ENCODE data around the gene CDH20.

Gene CDH20

GRCh38 chr18:61531182-61531581 is 198.0 kb downstream of the CDH20 start:
- DNase-seq (ENCODE audit: low read depth): no peak

DNA sequence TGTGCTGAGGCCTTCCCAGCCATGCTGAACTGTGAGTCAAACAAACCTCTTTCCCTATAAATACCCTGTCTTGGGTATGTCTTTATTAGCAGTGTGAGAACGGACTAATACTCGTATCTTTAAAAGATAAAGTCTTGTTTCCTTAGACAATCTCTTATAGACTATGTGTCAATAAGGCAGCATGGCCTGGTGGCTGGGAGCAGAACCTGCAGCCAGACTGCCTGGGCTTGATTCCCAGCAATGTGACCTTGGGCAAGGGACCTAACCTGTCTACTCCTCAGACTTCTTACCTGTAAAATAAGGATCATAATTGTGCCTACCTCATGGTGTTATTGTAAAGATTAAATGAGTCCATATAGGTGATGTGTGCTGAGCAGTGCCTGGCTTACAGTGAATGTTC is 198.7 kb downstream of the CDH20 start:
- no peak for DNase-seq (ENCODE audit: low read depth)

GRCh38 chr18:61535401-61535800 is 202.2 kb downstream of the CDH20 start:
- DNase-seq (ENCODE audit: low read depth): no peak

- DNase-seq (ENCODE audit: low read depth): no peak
These were observed 208.4 kb downstream of the CDH20 start for GRCh38 chr18:61541673-61542072.

- no peak for DNase-seq (ENCODE audit: low read depth)
These were observed 209.4 kb downstream of the CDH20 start for GRCh38 chr18:61542596-61542995.

- no peak for DNase-seq (ENCODE audit: low read depth)
These were observed 210.3 kb downstream of the CDH20 start for GRCh38 chr18:61543518-61543917.

- DNase-seq (ENCODE audit: low read depth): no peak
These were observed 210.9 kb downstream of the CDH20 start for GRCh38 chr18:61544178-61544577.

DNA sequence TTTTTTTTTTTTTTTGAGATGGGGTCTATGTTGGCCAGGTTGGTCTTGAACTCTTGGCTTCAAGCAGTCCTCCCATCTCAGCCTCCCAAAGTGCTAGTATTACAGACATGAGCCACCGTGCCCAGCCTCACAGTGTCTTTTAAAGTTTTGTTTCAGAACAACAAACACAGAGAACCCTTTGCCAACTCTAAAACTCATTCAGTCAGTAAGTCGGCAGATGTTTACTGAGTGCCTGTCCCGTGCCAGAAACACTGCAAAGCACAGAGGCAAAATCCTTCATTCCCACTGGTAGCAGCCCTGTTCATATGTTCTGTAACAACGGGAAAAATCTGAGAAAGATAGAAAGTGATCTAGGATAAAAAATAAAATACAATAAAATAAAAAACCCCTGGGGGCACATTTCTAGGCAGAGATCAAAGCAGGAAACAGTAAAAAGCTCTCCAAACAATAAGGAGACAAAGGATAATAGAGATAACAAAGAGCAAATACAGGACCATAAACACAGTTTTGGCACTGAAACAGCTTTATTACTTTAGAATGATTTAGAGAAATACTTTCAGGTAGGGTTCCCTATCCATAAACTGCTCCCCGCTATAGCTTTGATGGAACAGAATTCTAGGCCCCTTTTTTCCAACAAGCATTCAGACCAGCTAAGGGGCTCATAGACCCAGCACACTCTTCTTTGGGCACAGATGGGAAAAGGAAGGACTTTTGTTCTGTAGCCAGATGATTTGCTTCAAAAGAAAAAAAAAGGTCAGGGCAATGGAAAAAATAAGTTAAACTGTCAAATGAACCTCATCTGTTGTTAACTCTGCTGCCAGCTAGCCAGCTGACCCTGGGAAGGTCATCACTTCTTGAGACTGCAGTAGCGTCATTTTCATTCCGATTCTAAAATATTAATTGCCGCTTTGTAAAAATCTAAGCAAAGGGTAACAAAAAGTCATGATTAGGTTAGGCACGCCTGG is 212.3 kb downstream of the CDH20 start:
- no peak for DNase-seq (ENCODE audit: low read depth)

GRCh38 chr18:61546590-61546989 is 213.4 kb downstream of the CDH20 start:
- DNase-seq (ENCODE audit: low read depth): no peak

- DNase-seq (ENCODE audit: low read depth): no peak
These were observed 216.2 kb downstream of the CDH20 start for GRCh38 chr18:61549416-61549815.

DNA sequence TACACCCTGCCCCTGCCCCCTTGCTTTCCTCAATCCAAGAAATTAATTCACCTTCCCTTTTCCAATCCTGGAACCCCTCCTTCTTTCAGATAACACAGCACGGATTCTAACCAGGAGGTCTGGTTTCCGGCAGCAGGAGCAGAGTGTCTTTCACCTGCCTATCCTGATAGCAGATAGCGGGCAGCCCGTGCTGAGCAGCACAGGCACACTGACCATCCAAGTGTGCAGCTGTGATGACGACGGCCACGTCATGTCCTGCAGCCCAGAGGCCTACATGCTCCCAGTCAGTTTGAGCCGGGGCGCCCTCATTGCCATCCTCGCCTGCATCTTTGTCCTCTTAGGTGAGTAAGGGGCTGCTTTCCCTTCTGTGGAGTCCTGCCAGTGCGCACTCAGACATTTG is 216.7 kb downstream of the CDH20 start:
- no peak for DNase-seq (ENCODE audit: low read depth)

GRCh38 chr18:61551586-61551985 is 218.4 kb downstream of the CDH20 start:
- DNase-seq (ENCODE audit: low read depth): no peak

DNA sequence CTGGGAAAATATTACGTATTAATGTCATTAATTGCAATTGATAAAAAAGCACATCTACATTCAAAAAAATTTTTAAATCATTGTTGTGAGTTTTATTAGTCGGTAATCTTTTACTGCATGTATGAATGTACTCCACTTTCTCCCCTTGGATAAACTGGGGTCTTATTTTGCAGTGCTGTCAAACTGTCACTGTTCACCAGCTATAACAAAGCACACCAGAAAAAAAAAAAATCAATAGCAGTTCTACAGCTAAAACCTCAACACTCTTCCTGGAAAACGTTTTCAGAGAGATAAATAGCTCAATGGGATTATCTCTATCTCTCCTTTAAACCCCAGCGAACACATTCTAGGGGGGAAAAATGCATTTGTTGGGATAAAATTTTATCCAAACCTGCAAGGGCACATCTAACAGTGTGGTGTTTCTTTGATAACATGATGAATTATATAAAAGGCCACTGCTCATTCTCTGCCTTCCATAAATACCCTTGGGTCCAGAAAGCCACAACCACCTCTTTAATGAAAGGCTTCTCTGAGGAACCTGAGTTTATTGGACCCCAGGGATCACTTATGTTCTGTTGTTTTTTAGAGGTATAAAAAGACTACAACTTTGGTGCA is 219.9 kb downstream of the CDH20 start:
- no peak for DNase-seq (ENCODE audit: low read depth)

- no peak for DNase-seq (ENCODE audit: low read depth)
These were observed 221.0 kb downstream of the CDH20 start for GRCh38 chr18:61554117-61554776.

- no peak for DNase-seq (ENCODE audit: low read depth)
These were observed 221.7 kb downstream of the CDH20 start for GRCh38 chr18:61554946-61555361.

- no peak for DNase-seq (ENCODE audit: low read depth)
These were observed 223.1 kb downstream of the CDH20 start for GRCh38 chr18:61556316-61556715.

- DNase-seq (ENCODE audit: low read depth): no peak
These were observed 223.6 kb downstream of the CDH20 start for GRCh38 chr18:61556862-61557261.

DNA sequence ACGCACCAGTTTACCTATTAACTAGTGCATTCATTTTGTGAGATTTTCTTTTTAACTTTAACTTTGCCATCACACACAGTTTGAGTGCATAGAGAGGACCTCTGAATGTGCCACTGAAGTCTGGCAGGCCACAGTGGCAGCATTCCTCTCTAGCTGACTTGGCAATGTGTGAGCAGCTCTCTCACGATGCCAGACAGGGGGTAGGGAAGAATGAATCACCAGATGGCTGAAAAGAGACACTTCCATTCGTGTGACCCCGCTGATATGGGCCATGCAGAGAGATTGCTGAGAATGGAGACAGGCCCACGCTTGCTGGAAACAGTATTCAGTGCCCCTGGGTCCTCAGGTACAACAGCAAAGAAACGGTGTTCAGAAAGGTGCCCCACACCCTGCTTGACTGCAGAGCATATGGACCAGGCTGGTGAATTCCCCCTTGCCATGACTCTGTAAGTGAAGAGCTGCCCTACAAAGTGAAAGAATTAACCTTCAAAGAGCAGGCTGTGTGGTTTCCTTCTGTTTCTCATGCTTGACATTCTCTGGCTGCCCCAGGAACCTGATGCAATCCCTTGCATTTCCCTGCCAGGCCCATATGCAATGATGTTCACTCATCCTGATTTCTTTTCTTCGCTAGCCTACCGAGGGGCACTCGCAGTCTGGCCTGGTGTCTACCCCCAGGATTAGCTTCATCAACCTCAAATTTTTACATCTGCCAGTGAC is 236.1 kb downstream of the CDH20 start:
- no peak for DNase-seq (ENCODE audit: low read depth)

- DNase-seq (ENCODE audit: low read depth): no peak
These were observed 236.8 kb downstream of the CDH20 start for GRCh38 chr18:61570070-61570469.

- DNase-seq (ENCODE audit: low read depth): no peak
These were observed 238.9 kb downstream of the CDH20 start for GRCh38 chr18:61572084-61572655.

- no peak for DNase-seq (ENCODE audit: low read depth)
These were observed 239.6 kb downstream of the CDH20 start for GRCh38 chr18:61572871-61573270.

DNA sequence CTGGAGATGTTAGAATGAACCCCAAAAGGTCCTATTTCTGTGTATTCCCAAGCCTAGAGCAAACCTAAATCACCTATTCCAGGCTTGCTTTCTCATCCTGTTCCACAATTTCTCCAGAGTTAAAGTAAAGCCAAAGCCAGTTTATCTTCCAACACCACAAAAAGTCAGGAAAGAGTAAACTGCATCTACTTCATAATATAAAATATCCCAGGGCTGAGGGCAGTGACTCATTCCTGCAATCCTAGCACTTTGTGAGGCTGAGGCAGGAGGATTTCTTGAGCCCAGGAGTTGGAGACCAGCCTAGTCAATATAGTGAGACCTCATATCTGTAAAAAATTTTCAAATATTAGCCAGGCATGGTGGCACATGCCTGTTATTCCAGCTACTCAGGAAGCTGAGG is 241.4 kb downstream of the CDH20 start:
- no peak for DNase-seq (ENCODE audit: low read depth)
